Omental fat pad (tissue), 4 donors: ENCODE results near the gene RTN1. TPM values are rescaled to one million over a fixed set of nuclear protein-coding genes. Genes with fewer than 3 reads are reported as not detected.
A peak's percentile ranks its signal among the peaks of the same experiment; 100 is the strongest.

ENCODE experiments used
- ATAC-seq: fragments of 150-250 bp; one replicate; pipeline ENCODE4 v1.9.1; 2016; ENCODE audit warnings: mild to moderate bottlenecking, moderate library complexity; ENCODE audit not compliant: low FRiP score
- DNase-seq: peaks from one replicate; pipeline ENCODE4 v3.0.0-alpha.2; 2019; ENCODE audit warnings: low spot score
- total RNA-seq, 4 donors: library from RNA; depleted of rRNA; stranded (reverse); fragments of >200 nt; gene quantifications; one replicate each; pipeline ENCODE4 v1.1.0, GENCODE V29; 2016
- TF ChIP-seq, protein P1 (sequence below), 3 donors: fragments of 450-650 bp; IDR thresholded peaks; one replicate each; pipeline ENCODE4 v1.5.1; 2016 to 2017; ENCODE audit warnings: antibody characterized with exemption in 3 of 3, mild to moderate bottlenecking in 3 of 3, moderate library complexity in 2 of 3

Gene RTN1
- total RNA-seq, 4 donors from 2014 or later = 12.0 to 50.0 (median 20.6) TPM

DNA sequence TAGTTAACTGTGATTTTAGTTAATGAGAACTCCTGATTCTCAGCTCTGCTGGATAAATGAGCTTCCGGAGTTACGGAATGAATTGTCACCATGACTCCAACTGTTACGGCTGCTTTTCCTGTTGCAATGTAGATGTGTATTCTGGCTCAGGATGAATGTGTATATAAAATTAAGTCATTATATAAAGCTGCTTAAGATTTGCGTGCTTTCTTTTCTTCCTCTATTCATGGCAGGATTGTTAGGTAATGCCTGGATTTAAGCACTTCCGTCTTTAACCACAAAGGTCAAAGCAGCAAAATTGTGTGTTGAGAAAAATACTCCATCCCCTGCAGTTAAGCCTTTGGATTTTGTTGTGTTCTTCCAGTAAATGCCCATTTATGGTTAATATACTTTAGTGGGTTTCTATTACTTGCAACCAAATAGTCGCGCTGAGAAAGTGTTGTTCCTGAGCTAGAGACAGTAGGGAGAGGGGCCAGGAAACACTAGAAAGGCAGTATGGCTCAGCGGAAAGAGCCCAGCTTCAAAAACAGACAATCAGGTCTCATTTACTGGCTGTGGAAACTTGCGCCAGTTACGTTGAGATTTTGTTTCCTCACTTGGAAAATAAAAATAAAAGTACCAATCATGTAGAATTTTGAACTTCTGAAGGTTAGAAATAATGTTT, 284.6 kb downstream of the RTN1 start:
- TF ChIP-seq, protein P1, sequence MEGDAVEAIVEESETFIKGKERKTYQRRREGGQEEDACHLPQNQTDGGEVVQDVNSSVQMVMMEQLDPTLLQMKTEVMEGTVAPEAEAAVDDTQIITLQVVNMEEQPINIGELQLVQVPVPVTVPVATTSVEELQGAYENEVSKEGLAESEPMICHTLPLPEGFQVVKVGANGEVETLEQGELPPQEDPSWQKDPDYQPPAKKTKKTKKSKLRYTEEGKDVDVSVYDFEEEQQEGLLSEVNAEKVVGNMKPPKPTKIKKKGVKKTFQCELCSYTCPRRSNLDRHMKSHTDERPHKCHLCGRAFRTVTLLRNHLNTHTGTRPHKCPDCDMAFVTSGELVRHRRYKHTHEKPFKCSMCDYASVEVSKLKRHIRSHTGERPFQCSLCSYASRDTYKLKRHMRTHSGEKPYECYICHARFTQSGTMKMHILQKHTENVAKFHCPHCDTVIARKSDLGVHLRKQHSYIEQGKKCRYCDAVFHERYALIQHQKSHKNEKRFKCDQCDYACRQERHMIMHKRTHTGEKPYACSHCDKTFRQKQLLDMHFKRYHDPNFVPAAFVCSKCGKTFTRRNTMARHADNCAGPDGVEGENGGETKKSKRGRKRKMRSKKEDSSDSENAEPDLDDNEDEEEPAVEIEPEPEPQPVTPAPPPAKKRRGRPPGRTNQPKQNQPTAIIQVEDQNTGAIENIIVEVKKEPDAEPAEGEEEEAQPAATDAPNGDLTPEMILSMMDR (IDR thresholded peaks at IDR 0.05) = no peak
- ATAC-seq (no peak), DNase-seq (no peak)

GRCh38 chr14:59583755-59584154, 286.8 kb downstream of the RTN1 start:
- TF ChIP-seq, protein P1 (IDR thresholded peaks at IDR 0.05) = no peak
- DNase-seq (no peak), ATAC-seq (no peak)

GRCh38 chr14:59582845-59583509, 287.6 kb downstream of the RTN1 start:
- DNase-seq (no peak), ATAC-seq (no peak)
- TF ChIP-seq, protein P1 (IDR thresholded peaks at IDR 0.05) = no peak

GRCh38 chr14:59582161-59582560, 288.4 kb downstream of the RTN1 start:
- ATAC-seq (no peak), DNase-seq (no peak)
- TF ChIP-seq, protein P1 (IDR thresholded peaks at IDR 0.05) = no peak

GRCh38 chr14:59580911-59581310, 289.7 kb downstream of the RTN1 start:
- TF ChIP-seq, protein P1 (IDR thresholded peaks at IDR 0.05) = no peak
- DNase-seq (no peak), ATAC-seq (no peak)

- TF ChIP-seq, protein P1 (IDR thresholded peaks at IDR 0.05) = no peak
- ATAC-seq = peak; percentile 85
- peak; percentile 56 for DNase-seq
Observed at GRCh38 chr14:59576332-59577294, 294.0 kb downstream of the RTN1 start, which contains the start of gene CCDC175. Gene CCDC175, minus strand, starts transcription at chr14:59576812. Its CDS starts 37 bp downstream, at chr14:59576775.
